Fibroblast of lung (primary cell): ENCODE data around the gene ENOX1.

Source experiments
- CTCF ChIP-seq, 2 donors: IDR thresholded peaks in 1 of 2; conservative IDR thresholded peaks in 1 of 2; 1 replicate in 1 of 2; 2 replicates in 1 of 2; pipeline ENCODE4 v1.5.1; 2011 to 2012; ENCODE audit warnings: low read length in 2 of 2, control low read depth in 1 of 2, inconsistent platforms in 1 of 2, low read depth in 1 of 2, mild to moderate bottlenecking in 1 of 2
- EZH2 ChIP-seq: IDR thresholded peaks from 2 replicates; pipeline ENCODE4 v1.5.1; 2012; ENCODE audit warnings: low read length, control low read depth, mild to moderate bottlenecking; ENCODE audit errors: missing control alignments

GRCh38 chr13:43277142-43277541 lies 509.6 kb downstream of the ENOX1 start:
- TF ChIP-seq CTCF (conservative IDR thresholded peaks at IDR 0.05 in 1 of 2, IDR thresholded peaks at IDR 0.05 in 1 of 2; ENCODE audit: low read depth in 1 of 2, low read length in 2 of 2) = no peak
- TF ChIP-seq EZH2 = no peak
